SK-N-SH treated with all-trans-retinoic acid at 6 μM for 48 hours (cell line): ENCODE results near the gene STEAP2.

ENCODE experiments used
- ATAC-seq: fragments of 200-7000 bp; cut with Tn5 transposase; 3 replicates; pipeline ENCODE4 v1.9.1; 2020; ENCODE audit warnings: mild to moderate bottlenecking, moderate library complexity
- ARNTL ChIP-seq: fragments of 450-650 bp; formaldehyde crosslinking; IDR thresholded peaks from 2 replicates; pipeline ENCODE4 v1.5.0; 2020; ENCODE audit warnings: low read depth, mild to moderate bottlenecking, moderate library complexity, borderline replicate concordance
- BACH2 ChIP-seq: fragments of 250-450 bp; sonication (Bioruptor Pico); IDR thresholded peaks from 2 replicates; pipeline ENCODE4 v1.9.0; 2021; ENCODE audit warnings: mild to moderate bottlenecking, borderline replicate concordance
- CSDC2 ChIP-seq: fragments of 250-450 bp; sonication (Bioruptor Pico); IDR thresholded peaks from 2 replicates; pipeline ENCODE4 v1.5.0; 2020; ENCODE audit warnings: mild to moderate bottlenecking, moderate library complexity
- ESRRG ChIP-seq: fragments of 250-450 bp; sonication (Bioruptor Pico); IDR thresholded peaks from 2 replicates; pipeline ENCODE4 v1.6.1; 2021; ENCODE audit warnings: mild to moderate bottlenecking
- GLIS3 ChIP-seq: fragments of 250-450 bp; sonication (Bioruptor Pico); IDR thresholded peaks from 2 replicates; pipeline ENCODE4 v1.5.0; 2020; ENCODE audit warnings: mild to moderate bottlenecking, moderate library complexity
- ISL1 ChIP-seq: fragments of 250-450 bp; sonication (Bioruptor Pico); IDR thresholded peaks from 2 replicates; pipeline ENCODE4 v2.1.2; 2022; ENCODE audit warnings: mild to moderate bottlenecking, moderate library complexity
- OSR1 ChIP-seq: fragments of 250-450 bp; sonication (Bioruptor Pico); IDR thresholded peaks from 2 replicates; pipeline ENCODE4 v1.8.0; 2022; ENCODE audit warnings: moderate library complexity, mild to moderate bottlenecking, inconsistent platforms
- PATZ1 ChIP-seq: fragments of 250-450 bp; sonication (Bioruptor Pico); IDR thresholded peaks from 2 replicates; pipeline ENCODE4 v1.8.0; 2020; ENCODE audit warnings: mild to moderate bottlenecking, moderate library complexity, borderline replicate concordance
- POU6F1 ChIP-seq: fragments of 250-450 bp; sonication (Bioruptor Pico); IDR thresholded peaks from 2 replicates; pipeline ENCODE4 v1.8.0; 2021; ENCODE audit warnings: low read depth, mild to moderate bottlenecking, moderate library complexity, borderline replicate concordance
- SNAI2 ChIP-seq: fragments of 250-450 bp; sonication (Bioruptor Pico); IDR thresholded peaks from 2 replicates; pipeline ENCODE4 v1.5.0; 2020; ENCODE audit warnings: mild to moderate bottlenecking, moderate library complexity
- TCF4 ChIP-seq: fragments of 250-450 bp; sonication (Bioruptor Pico); IDR thresholded peaks from 2 replicates; pipeline ENCODE4 v1.8.0; 2021; ENCODE audit warnings: mild to moderate bottlenecking, moderate library complexity, borderline replicate concordance
- TOX ChIP-seq: fragments of 250-450 bp; sonication (Bioruptor Pico); IDR thresholded peaks from 2 replicates; pipeline ENCODE4 v1.8.0; 2021; ENCODE audit warnings: mild to moderate bottlenecking, moderate library complexity, borderline replicate concordance
- ZFP3 ChIP-seq: fragments of 250-450 bp; sonication (Bioruptor Pico); IDR thresholded peaks from 2 replicates; pipeline ENCODE4 v1.5.0; 2020; ENCODE audit warnings: mild to moderate bottlenecking, moderate library complexity
- ZFP30 ChIP-seq: fragments of 450-650 bp; formaldehyde crosslinking; IDR thresholded peaks from 2 replicates; pipeline ENCODE4 v1.5.0; 2022; ENCODE audit warnings: mild to moderate bottlenecking, moderate library complexity
- ZNF565 ChIP-seq: fragments of 450-650 bp; formaldehyde crosslinking; conservative IDR thresholded peaks from 2 replicates; pipeline ENCODE4 v1.5.0; 2020; ENCODE audit warnings: low read depth, mild to moderate bottlenecking, moderate library complexity
- ZNF70 ChIP-seq: fragments of 450-650 bp; formaldehyde crosslinking; IDR thresholded peaks from 2 replicates; pipeline ENCODE4 v1.5.0; 2020; ENCODE audit warnings: mild to moderate bottlenecking, moderate library complexity
- ZNF8 ChIP-seq: fragments of 450-650 bp; formaldehyde crosslinking; IDR thresholded peaks from 2 replicates; pipeline ENCODE4 v1.5.0; 2020; ENCODE audit warnings: mild to moderate bottlenecking, moderate library complexity
- TF ChIP-seq, protein P1 (sequence below): fragments of 250-450 bp; sonication (Bioruptor Pico); IDR thresholded peaks from 2 replicates; pipeline ENCODE4 v1.5.0; 2020; ENCODE audit warnings: mild to moderate bottlenecking, moderate library complexity
- TF ChIP-seq, protein P2 (sequence below): fragments of 250-450 bp; sonication (Bioruptor Pico); IDR thresholded peaks from 2 replicates; pipeline ENCODE4 v1.5.1; 2021; ENCODE audit warnings: mild to moderate bottlenecking, moderate library complexity

Gene STEAP2

DNA sequence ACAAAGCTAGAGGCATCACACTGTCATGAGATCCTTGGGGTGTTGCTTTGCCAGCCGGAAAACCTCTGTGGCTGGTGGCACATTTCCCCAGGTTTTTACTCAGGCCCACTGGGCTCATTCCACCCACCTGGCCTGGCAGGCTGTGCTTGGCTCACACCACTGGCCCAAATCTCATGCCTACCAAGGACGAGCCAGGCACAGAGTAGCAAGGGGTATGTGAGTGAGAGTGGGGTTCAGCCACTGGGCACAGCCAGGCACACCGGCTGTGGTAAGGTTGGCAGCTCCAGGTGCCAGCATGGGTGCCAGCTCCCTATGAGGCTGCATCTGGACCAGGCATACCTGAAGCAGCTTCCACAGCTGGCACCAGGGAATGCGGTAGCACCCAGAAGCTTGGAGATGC, 35.9 kb upstream of the STEAP2 start:
- ATAC-seq = no peak
- no peak for TF ChIP-seq OSR1
- TF ChIP-seq ARNTL (CRISPR knock-in tag) = no peak
- TF ChIP-seq, protein P1, sequence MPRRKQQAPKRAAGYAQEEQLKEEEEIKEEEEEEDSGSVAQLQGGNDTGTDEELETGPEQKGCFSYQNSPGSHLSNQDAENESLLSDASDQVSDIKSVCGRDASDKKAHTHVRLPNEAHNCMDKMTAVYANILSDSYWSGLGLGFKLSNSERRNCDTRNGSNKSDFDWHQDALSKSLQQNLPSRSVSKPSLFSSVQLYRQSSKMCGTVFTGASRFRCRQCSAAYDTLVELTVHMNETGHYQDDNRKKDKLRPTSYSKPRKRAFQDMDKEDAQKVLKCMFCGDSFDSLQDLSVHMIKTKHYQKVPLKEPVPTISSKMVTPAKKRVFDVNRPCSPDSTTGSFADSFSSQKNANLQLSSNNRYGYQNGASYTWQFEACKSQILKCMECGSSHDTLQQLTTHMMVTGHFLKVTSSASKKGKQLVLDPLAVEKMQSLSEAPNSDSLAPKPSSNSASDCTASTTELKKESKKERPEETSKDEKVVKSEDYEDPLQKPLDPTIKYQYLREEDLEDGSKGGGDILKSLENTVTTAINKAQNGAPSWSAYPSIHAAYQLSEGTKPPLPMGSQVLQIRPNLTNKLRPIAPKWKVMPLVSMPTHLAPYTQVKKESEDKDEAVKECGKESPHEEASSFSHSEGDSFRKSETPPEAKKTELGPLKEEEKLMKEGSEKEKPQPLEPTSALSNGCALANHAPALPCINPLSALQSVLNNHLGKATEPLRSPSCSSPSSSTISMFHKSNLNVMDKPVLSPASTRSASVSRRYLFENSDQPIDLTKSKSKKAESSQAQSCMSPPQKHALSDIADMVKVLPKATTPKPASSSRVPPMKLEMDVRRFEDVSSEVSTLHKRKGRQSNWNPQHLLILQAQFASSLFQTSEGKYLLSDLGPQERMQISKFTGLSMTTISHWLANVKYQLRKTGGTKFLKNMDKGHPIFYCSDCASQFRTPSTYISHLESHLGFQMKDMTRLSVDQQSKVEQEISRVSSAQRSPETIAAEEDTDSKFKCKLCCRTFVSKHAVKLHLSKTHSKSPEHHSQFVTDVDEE = no peak
- TF ChIP-seq TOX (CRISPR knock-in tag) = no peak
- no peak for TF ChIP-seq ESRRG
- no peak for TF ChIP-seq PATZ1
- no peak for TF ChIP-seq CSDC2
- no peak for TF ChIP-seq GLIS3 (CRISPR knock-in tag)
- no peak for TF ChIP-seq ZNF70
- no peak for TF ChIP-seq TCF4 (CRISPR knock-in tag)
- no peak for TF ChIP-seq ZNF8 (CRISPR knock-in tag)
- no peak for TF ChIP-seq BACH2 (CRISPR knock-in tag)

DNA sequence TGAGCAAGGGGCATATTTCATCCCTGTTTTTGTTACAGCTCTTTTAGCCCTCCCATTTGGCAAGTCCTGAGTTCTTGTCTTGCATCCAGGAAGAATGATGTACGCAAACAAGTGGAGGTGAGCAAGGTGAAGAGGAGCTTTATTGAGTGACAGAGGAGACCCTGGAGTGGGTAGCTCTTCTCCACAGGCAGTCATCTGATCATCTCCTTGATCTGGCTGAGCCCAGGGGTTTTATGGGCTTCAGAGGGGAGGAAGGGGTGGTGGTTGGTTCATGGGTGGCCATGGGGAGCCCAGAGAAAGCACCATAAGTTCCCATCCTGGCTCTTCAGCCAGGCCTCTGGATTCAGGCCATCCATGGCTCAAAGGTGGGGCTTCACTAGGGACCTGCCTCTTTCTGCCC, 35.3 kb upstream of the STEAP2 start:
- TF ChIP-seq POU6F1 (CRISPR knock-in tag) (no peak), ESRRG (no peak), OSR1 (no peak), ZFP30 (CRISPR knock-in tag) (no peak)
- no peak for ATAC-seq

- no peak; the same call in 2 of the 3 replicates for ATAC-seq
- TF ChIP-seq GLIS3 (CRISPR knock-in tag) (no peak), ZFP30 (CRISPR knock-in tag) (no peak), ARNTL (CRISPR knock-in tag) (no peak), ZNF70 (no peak), PATZ1 (no peak), ESRRG (no peak), SNAI2 (CRISPR knock-in tag) (no peak), ISL1 (CRISPR knock-in tag) (no peak), CSDC2 (no peak), OSR1 (no peak), ZNF565 (CRISPR knock-in tag) (no peak), TCF4 (CRISPR knock-in tag) (no peak), TOX (CRISPR knock-in tag) (no peak), ZNF8 (CRISPR knock-in tag) (no peak), POU6F1 (CRISPR knock-in tag) (no peak), BACH2 (CRISPR knock-in tag) (no peak), ZFP3 (CRISPR knock-in tag) (no peak)
- TF ChIP-seq, protein P2, sequence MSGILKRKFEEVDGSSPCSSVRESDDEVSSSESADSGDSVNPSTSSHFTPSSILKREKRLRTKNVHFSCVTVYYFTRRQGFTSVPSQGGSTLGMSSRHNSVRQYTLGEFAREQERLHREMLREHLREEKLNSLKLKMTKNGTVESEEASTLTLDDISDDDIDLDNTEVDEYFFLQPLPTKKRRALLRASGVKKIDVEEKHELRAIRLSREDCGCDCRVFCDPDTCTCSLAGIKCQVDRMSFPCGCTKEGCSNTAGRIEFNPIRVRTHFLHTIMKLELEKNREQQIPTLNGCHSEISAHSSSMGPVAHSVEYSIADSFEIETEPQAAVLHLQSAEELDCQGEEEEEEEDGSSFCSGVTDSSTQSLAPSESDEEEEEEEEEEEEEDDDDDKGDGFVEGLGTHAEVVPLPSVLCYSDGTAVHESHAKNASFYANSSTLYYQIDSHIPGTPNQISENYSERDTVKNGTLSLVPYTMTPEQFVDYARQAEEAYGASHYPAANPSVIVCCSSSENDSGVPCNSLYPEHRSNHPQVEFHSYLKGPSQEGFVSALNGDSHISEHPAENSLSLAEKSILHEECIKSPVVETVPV (CRISPR knock-in tag) = no peak
Observed at GRCh38 chr7:90178166-90178565, 33.4 kb upstream of the STEAP2 start.
